H54 (cell line): ENCODE results near the gene DHRS1.

Source experiments
- DNase-seq: peaks from one replicate; pipeline ENCODE4 v3.0.0; 2011; ENCODE audit warnings: low spot score, mixed read lengths; ENCODE audit not compliant: insufficient read length
- FAIRE-seq: peaks from 3 replicates; lab custom pipeline; 2011; peaks lifted over from hg19 to GRCh38; lab: Jason Lieb, UNC
- POLR2A ChIP-seq: IDR thresholded peaks from 2 replicates; pipeline ENCODE4 v1.6.1; 2011; ENCODE audit warnings: low read depth, mild to moderate bottlenecking, low read length

Gene DHRS1

DNA sequence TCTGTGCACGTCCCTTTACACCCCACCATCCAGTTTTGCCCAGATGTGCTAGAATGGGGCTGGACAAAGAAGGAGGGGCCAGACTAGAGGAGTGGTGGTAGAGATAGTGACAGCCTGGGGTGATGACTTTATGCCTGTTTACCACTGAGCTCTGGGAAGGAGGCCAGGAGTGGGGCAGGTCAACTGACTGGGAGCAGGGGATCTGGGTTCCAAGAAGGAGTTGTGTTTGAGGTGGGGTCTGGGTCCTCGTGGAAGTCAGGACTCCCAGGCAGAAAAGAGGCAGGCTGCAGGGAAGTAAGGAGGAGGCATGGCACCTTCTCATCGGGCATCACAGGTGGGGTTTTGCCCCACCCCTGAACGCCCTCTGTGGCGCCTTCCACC is 10.7 kb upstream of the DHRS1 start:
- DNase-seq = no peak
- no peak for TF ChIP-seq POLR2A
- FAIRE-seq = no peak

DNA sequence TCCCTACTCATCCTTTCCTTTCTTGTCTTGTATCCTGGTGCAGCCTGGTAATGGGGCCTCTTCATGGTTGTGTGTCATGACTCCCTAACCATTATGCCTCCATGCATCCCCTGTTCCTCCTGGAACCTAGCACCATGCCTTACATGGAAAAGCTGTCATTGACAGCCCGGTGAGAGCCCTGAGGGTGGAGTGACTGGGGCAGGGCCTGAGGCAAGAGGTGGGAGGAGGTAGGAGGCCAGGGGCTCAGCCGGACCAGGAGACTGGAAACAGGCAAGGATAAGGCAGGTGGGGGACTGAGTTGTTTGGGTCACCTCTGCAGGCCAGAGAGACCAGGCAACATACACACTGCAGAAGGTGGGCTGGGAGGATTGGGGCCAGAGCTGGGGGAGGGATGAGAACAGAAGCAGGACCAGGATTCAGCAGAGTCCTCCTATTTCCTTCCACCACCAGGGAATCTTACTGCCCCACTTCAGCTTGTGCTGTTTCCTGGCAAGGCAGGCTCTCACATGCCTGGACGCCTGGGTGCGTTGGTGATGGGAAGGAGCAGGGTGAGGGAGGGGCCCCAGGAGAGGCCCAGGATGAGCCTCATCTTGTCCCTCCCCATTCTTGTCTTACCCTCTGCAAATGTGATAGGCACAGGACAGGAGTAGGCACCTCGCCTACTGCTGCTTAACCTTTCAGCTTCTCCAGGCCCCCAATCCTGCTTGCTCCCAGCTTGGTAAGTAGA is 10.1 kb upstream of the DHRS1 start, which contains the start of gene LTB4R2:
LTB4R2 (plus strand) TSS at position 603 of the 727 bp plus-strand sequence. CDS start 525 bp downstream, outside the sequence.
- no peak for DNase-seq
- TF ChIP-seq POLR2A = no peak
- no peak for FAIRE-seq

DNA sequence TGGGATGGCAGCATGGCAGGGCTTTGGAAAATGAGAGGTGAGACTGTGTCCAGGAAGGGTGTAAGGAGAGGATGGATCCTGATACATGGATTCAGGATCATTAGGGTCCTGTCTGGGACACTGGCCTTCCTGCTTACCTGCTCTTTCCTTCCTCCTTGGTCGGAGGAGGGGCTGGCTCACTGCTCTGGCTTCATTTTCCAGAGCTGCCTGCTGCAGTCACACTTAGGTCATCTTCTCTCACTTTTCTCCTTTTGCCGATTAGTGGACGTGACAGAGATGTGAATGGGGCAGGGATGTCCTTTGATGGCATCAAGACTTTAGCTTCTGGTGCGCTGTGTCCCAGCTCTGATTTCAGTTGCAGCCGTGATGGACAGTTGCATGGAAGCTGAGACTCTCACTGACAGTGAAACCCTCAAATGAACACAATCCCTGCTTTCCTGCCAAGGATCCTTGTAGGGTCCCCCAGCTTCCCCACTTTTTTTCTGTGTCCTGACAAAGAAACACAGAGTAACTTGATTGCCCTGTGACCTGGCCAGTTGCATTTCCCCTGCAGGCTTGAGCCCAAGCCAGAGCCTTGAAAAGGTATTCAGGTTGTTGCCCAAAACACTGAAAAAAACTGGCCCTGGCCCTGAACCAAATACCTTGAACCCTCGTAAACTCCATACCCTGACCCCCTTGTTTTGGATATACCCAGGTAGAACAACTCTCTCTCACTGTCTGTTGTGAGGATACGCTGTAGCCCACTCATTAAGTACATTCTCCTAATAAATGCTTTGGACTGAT is 9.0 kb upstream of the DHRS1 start:
- no peak for TF ChIP-seq POLR2A
- no peak for FAIRE-seq
- no peak for DNase-seq

DNA sequence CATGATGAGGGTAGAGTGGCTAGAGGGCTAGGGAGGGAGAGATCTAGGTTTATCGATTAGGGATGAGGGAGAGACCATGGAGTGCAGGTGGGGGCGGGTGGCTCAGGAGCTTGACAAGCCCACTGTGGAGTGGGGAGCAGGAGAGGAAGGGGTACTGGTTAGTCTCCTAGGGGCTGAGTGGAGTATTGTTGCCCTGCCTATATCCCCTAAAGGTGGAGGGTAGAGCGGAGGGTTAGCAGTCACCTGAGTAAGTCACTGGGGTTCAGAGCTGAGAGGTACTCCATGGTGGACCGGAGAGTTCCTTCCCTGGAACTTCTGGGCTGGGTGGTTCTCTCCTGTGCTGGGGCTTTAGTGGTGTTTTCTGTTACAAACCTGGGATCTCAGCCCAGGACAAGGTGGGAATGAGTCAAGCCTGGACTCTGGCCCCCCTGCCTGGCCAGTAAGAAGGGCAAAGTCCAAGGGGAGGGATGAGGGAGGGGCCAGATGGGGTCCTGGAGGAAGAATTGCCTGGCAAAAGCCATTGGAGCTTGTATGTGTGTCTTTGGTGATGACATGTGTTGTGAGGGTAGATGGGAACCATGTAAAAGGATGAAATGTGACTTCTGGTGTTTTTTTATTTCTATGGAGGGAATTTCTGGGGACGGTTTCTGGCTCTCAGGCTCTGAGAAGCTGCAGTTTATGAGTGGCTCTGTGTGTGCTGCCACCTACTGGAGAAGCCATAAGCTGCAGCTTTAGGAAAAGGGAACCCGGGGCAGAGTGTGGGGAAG is 8.2 kb upstream of the DHRS1 start, which contains the start of gene CIDEB:
CIDEB (minus strand) TSS at position 403 of the 767 bp plus-strand sequence; CDS start at position 284, 119 bp downstream.
- FAIRE-seq (no peak), DNase-seq (peak; percentile 65)
- TF ChIP-seq POLR2A = no peak

DNA sequence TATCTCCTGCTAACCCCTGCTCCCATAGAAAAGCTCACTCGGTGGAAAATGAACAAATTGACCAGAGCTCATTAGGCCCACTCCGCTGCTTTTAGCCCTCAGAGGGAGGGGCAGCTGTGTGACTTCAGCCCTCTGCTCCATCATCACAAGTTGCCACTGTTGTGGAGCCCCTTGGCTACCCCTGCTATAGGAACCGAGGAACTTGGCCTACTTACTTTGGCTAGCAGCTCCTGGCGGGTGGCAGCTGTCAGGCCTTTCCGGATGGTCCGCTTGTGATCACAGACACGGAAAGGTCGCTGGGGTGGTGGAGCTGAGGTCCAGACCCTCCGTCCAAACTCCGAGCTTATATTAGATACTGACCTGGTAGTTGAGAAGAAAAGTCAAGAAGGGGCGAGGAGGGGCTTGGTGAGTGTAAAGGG is 7.6 kb upstream of the DHRS1 start:
- no peak for DNase-seq
- no peak for FAIRE-seq
- TF ChIP-seq POLR2A = no peak

DNA sequence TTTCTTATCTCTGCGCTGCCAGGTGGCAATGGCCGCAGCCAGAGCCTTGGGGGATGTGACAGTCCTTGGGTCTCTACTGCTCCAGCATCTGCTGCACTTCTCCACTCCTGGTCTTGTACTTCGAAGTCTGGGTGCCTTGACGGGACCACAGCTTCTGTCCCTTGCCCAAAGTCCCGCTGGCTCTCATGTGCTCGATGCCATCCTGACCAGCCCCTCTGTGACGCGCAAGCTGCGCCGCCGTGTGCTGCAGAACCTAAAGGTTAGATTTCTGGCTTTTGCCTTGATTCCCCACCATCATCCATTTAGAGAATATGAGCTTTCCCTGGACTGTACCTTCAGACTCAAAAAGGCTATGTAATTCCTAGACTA is 4.4 kb upstream of the DHRS1 start:
- FAIRE-seq (no peak), DNase-seq (no peak)
- TF ChIP-seq POLR2A = no peak

DNA sequence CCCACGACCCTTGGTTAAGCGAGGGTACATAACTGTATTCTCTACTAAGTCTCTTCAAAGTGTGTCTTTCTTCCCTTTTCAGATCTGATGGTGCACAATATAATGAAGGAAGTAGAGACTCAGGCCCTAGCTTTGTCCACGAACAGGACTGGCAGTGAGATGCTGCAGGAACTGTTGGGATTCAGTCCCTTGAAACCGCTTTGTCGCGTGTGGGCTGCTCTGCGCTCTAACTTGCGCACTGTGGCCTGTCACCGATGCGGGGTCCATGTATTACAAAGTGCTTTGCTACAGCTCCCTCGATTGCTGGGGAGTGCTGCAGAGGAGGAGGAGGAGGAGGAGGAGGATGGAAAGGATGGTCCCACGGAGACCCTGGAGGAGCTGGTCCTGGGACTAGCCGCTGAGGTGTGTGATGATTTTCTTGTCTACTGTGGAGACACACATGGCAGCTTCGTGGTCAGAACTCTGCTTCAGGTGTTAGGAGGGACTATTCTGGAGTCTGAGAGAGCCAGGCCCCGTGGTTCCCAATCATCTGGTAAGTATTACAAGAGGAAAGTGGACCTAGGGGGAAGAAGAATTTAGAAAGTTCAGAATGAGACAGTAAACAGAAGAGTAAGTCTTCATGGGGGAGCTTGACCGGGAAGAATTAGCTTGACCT is 873 bp upstream of the DHRS1 start:
- DNase-seq (no peak), FAIRE-seq (no peak)
- TF ChIP-seq POLR2A = no peak

DNA sequence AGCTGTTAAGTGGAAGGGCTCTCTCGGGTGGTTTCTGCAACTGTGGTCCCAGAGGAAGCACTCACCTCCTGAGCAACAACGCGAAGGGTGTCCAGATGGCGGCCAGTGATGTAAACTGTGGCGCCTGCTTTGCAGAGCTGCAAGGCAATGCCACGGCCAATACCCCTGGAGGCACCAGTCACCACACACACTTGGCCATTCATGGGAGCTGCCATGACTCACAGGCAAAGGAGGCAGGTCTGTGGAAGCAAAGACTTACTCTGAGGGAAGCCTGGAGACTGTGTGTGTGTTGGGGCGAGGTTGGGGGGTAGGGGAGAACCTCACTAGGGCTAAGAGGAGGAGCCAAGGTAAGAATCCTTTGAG is 707 bp downstream of the DHRS1 start:
- no peak for TF ChIP-seq POLR2A
- DNase-seq (peak; percentile 79), FAIRE-seq (no peak)

DNA sequence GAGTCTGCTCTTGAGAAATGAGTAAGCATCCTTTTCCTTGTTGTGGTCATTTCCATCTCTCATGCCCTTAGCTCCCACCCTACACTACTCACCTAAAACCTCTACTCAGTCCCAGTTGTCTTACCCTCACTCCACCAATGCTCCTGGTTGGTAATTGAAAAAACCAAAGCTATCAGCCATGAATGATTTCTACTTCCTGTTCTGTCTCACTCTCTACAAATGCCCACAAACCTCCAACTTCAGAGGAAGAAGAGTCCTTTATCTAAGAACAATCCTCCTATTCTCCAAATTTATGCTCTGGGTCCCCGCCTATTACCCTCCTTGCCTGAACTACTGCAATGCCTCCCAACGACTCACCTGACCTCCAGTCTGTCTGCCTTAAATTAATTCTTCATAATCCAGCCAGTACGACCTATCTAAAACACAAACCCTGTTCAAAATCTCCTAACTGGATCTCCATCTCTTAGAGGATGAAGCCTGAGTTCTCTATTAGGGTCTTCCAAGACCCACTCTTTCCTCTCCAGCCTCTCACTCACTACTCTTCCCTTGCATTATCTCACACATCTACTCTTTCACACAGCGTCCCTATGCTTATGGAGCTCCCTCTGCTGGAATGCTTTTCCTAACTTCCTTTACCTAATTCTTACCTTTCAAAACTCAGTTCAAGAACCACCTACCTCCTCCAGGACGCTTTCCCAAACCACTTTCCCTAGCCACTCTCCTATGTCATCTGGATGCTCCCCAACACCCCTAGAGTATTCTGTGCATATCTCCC is 2.2 kb downstream of the DHRS1 start:
- no peak for TF ChIP-seq POLR2A
- DNase-seq (no peak), FAIRE-seq (no peak)

DNA sequence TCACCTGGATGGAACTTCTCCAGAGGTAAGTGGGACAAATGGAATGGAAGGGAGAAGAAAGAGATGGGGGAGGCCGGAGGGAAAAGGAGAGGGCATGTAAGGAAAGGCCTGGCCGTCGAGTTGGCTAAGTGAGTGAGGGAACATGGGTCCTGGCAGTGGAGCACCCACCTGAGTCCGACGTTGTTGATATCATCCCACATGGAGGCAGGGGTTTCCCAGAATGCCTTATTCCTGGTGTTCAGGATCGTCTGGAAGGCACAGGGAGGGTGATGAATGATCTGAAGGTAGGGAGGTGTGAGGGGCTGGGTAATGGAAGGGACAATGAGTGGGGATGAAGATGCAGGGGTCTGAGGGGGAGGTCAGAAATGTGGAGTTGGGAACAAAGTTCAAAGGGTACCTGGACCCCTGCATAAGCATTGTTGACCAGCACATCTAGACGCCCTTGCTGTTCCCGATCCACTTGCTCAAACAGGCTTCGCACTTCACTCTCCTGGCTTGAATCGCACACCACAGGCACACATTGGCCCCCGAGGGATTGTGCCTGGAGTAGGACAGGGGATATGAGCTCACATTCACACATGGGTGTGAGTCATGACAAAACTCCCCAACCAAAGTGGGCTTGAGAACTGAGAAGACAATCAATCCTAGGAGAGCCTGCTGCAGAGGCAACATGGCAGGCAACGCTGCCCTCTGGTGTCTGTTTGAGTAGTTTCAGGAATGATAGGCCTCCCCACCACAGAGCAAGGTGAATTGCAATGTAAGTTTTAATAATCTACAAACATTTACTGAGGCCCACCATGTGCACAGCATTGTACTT is 3.0 kb downstream of the DHRS1 start:
- FAIRE-seq (peak; percentile 11), DNase-seq (peak; percentile 56)
- TF ChIP-seq POLR2A = no peak

DNA sequence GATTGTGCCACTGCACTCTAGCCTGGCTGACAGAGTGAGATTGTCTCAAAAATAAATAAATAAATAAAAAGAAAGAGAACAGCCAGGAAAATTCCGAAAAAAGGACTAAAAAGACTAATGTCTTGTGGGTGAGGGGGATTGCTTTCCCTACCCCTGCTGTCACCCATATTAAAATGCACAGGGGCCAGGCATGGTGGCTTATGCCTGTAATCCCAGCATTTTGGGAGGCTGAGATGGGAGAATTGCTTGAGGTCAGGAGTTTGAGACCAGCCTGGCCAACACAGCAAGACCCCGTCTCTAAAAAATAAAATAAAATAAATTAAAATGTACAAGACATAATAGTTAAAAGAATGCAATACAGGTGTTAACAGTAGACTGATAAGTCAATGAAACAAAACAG is 6.1 kb downstream of the DHRS1 start:
- TF ChIP-seq POLR2A = no peak
- DNase-seq (no peak), FAIRE-seq (no peak)
